ENCODE results near the gene C9orf40. TPM values are rescaled to one million over a fixed set of nuclear protein-coding genes. Genes with fewer than 3 reads are reported as not detected.

Gene C9orf40
- total and polyA plus RNA-seq, 4 donors = 1.3 to 21.8 (median 1.6) TPM

- TF ChIP-seq RXRA (IDR thresholded peaks at IDR 0.05) (no peak), HNF4G (IDR thresholded peaks at IDR 0.05) (no peak), SP1 (IDR thresholded peaks at IDR 0.05) (no peak)
Measured at GRCh38 chr9:74910036-74910435, 42.7 kb downstream of the C9orf40 start (continued).

- H3K27me3 ChIP-seq (ENCODE audit: control insufficient read depth in 4 of 4, insufficient read depth in 4 of 4, low read length in 3 of 4) = peaks cover 0 to 6% (median 0%) of the 10 kb centered on the region in 4 donors
- no peak for DNase-seq (ENCODE audit: low spot score)
- no peaks in the 10 kb centered on the region for H3K9me3 ChIP-seq (ENCODE audit: control insufficient read depth in 4 of 4, low read length in 3 of 4)
- no peak overlapping the region for H3K4me3 ChIP-seq (ENCODE audit: low read depth in 1 of 3, low read length in 3 of 3)
- H3K4me1 ChIP-seq (ENCODE audit: control insufficient read depth in 4 of 4, insufficient read depth in 4 of 4, low read length in 3 of 4) = no peaks in the 10 kb centered on the region
- H3K9ac ChIP-seq (ENCODE audit: low read depth in 1 of 2, low read length in 2 of 2) = no peak overlapping the region
- 77% methylated on average over 4 of the region's 4 CpGs for WGBS
- H3K36me3 ChIP-seq (ENCODE audit: control insufficient read depth in 4 of 4, insufficient read depth in 3 of 4, low read depth in 1 of 4, low read length in 3 of 4) = no peaks in the 10 kb centered on the region
- no peak for TF ChIP-seq JUND (IDR thresholded peaks at IDR 0.05)
- TF ChIP-seq YY1 (IDR thresholded peaks at IDR 0.05) = no peak
- TF ChIP-seq NR2F2 (IDR thresholded peaks at IDR 0.05) = no peak
- H3K27ac ChIP-seq (ENCODE audit: low read depth in 1 of 2, low read length in 2 of 2) = no peak overlapping the region
Measured at GRCh38 chr9:74908665-74909064, 44.0 kb downstream of the C9orf40 start.

GRCh38 chr9:74907085-74907484 lies 45.6 kb downstream of the C9orf40 start:
- Histone ChIP-seq H3K4me3 (ENCODE audit: low read depth in 1 of 3, low read length in 3 of 3) (no peak overlapping the region), H3K27ac (ENCODE audit: low read depth in 1 of 2, low read length in 2 of 2) (no peak overlapping the region), H3K9ac (ENCODE audit: low read depth in 1 of 2, low read length in 2 of 2) (no peak overlapping the region), H3K27me3 (ENCODE audit: control insufficient read depth in 4 of 4, insufficient read depth in 4 of 4, low read length in 3 of 4) (peaks cover 0 to 4% (median 0%) of the 10 kb centered on the region in 4 donors), H3K36me3 (ENCODE audit: control insufficient read depth in 4 of 4, insufficient read depth in 3 of 4, low read depth in 1 of 4, low read length in 3 of 4) (no peaks in the 10 kb centered on the region), H3K9me3 (ENCODE audit: control insufficient read depth in 4 of 4, low read length in 3 of 4) (no peaks in the 10 kb centered on the region), H3K4me1 (ENCODE audit: control insufficient read depth in 4 of 4, insufficient read depth in 4 of 4, low read length in 3 of 4) (no peaks in the 10 kb centered on the region)
- TF ChIP-seq ZBTB33 (IDR thresholded peaks at IDR 0.05) (no peak), CTCF (IDR thresholded peaks at IDR 0.05; ENCODE audit: low read depth, low read length, missing input control) (no peak), FOXA1 (IDR thresholded peaks at IDR 0.05) (no peak), RXRA (IDR thresholded peaks at IDR 0.05) (no peak), REST (IDR thresholded peaks at IDR 0.05) (no peak), NR2F2 (IDR thresholded peaks at IDR 0.05) (no peak), TAF1 (conservative IDR thresholded peaks at IDR 0.05) (no peak), GABPA (IDR thresholded peaks at IDR 0.05 in 1 of 2, conservative IDR thresholded peaks at IDR 0.05 in 1 of 2) (no peak), JUND (IDR thresholded peaks at IDR 0.05) (no peak), HNF4G (IDR thresholded peaks at IDR 0.05) (no peak), HNF4A (conservative IDR thresholded peaks at IDR 0.05) (no peak)
- no peak for DNase-seq (ENCODE audit: low spot score)
- WGBS = 83% methylated on average over 3 of the region's 3 CpGs
